ENCODE measurements around the gene KIAA1217. TPM values are rescaled to one million over a fixed set of nuclear protein-coding genes. Genes with fewer than 3 reads are reported as not detected.

KIAA1217 gene
- total RNA-seq, 2 experiments from 2014 or later = 0.67 to 1.3 TPM

- ATAC-seq = no peak
- CTCF ChIA-PET = no interaction called here
Measured at GRCh38 chr10:24202181-24202570, 6.8 kb upstream of the KIAA1217 start.

GRCh38 chr10:24205821-24206220 lies 3.1 kb upstream of the KIAA1217 start:
- peaks cover 25% of the 10 kb centered on the region for H3K4me1 Mint-ChIP-seq (ENCODE audit: low read depth)
- no peak for TF ChIP-seq CTCF (IDR thresholded peaks at IDR 0.05)
- ChIA-PET POLR2A (no interaction called here), CTCF (no interaction called here)
- H3K4me3 Mint-ChIP-seq = no peak overlapping the region
- DNase-seq (no peak), ATAC-seq (no peak)
- no peak overlapping the region for H3K27ac Mint-ChIP-seq
- intact Hi-C loops (cut with micrococcal nuclease) = no loop called here
- no peaks in the 10 kb centered on the region for H3K36me3 Mint-ChIP-seq (ENCODE audit: low read depth)
- no peaks in the 10 kb centered on the region for H3K9me3 Mint-ChIP-seq
- H3K27me3 Mint-ChIP-seq = peaks cover 38% of the 10 kb centered on the region

More at GRCh38 chr10:24202181-24202570, 6.8 kb upstream of the KIAA1217 start:
- DNase-seq = no peak
- intact Hi-C loops (cut with micrococcal nuclease) = no loop called here
- Mint-ChIP-seq H3K27ac (no peak overlapping the region), H3K9me3 (no peaks in the 10 kb centered on the region), H3K4me3 (no peak overlapping the region), H3K36me3 (ENCODE audit: low read depth) (no peaks in the 10 kb centered on the region), H3K27me3 (peaks cover 19% of the 10 kb centered on the region), H3K4me1 (ENCODE audit: low read depth) (peaks cover 3% of the 10 kb centered on the region)
- POLR2A ChIA-PET = no interaction called here
- no peak for TF ChIP-seq CTCF (IDR thresholded peaks at IDR 0.05)

GRCh38 chr10:24206334-24206733 lies 2.6 kb upstream of the KIAA1217 start:
- intact Hi-C loops (cut with micrococcal nuclease) = no loop called here
- Mint-ChIP-seq H3K4me3 (no peak overlapping the region), H3K36me3 (ENCODE audit: low read depth) (no peaks in the 10 kb centered on the region), H3K9me3 (peaks cover 2% of the 10 kb centered on the region), H3K4me1 (ENCODE audit: low read depth) (peaks cover 25% of the 10 kb centered on the region), H3K27ac (no peak overlapping the region), H3K27me3 (peaks cover 40% of the 10 kb centered on the region)
- POLR2A ChIA-PET = no interaction called here
- CTCF ChIA-PET = interaction anchor here (1.1 kb wide), 1 partner anchor 9 kb away, joined by 3 read pairs; no protein-coding TSS in a partner anchor
- DNase-seq = no peak
- ATAC-seq = no peak
- TF ChIP-seq CTCF (IDR thresholded peaks at IDR 0.05) = no peak

- intact Hi-C loops (cut with micrococcal nuclease) = no loop called here
- POLR2A ChIA-PET = no interaction called here
- Mint-ChIP-seq H3K9me3 (peaks cover 2% of the 10 kb centered on the region), H3K36me3 (ENCODE audit: low read depth) (no peaks in the 10 kb centered on the region), H3K27ac (no peak overlapping the region), H3K27me3 (peaks cover 40% of the 10 kb centered on the region), H3K4me1 (ENCODE audit: low read depth) (peaks cover 25% of the 10 kb centered on the region), H3K4me3 (no peak overlapping the region)
- no peak for TF ChIP-seq CTCF (IDR thresholded peaks at IDR 0.05)
- no peak for ATAC-seq
- DNase-seq = no peak
- CTCF ChIA-PET = interaction anchor here (1.1 kb wide), 1 partner anchor 10 kb away, joined by 3 read pairs; no protein-coding TSS in a partner anchor
Measured at GRCh38 chr10:24206926-24207325, 2.0 kb upstream of the KIAA1217 start.

- TF ChIP-seq CTCF (IDR thresholded peaks at IDR 0.05) = no peak
- H3K4me1 Mint-ChIP-seq (ENCODE audit: low read depth) = peaks cover 25% of the 10 kb centered on the region
- no peaks in the 10 kb centered on the region for H3K36me3 Mint-ChIP-seq (ENCODE audit: low read depth)
- POLR2A ChIA-PET = no interaction called here
- H3K9me3 Mint-ChIP-seq = peaks cover 2% of the 10 kb centered on the region
- peaks cover 38% of the 10 kb centered on the region for H3K27me3 Mint-ChIP-seq
- no peak for DNase-seq
- no peak overlapping the region for H3K4me3 Mint-ChIP-seq
- CTCF ChIA-PET = interaction anchor here (1.1 kb wide), 1 partner anchor 10 kb away, joined by 3 read pairs; no protein-coding TSS in a partner anchor
- no peak overlapping the region for H3K27ac Mint-ChIP-seq
- intact Hi-C loops (cut with micrococcal nuclease) = no loop called here
- no peak for ATAC-seq
Measured at GRCh38 chr10:24207341-24207740, 1.6 kb upstream of the KIAA1217 start.
